HCT116 (cell line): ENCODE data around the gene THRA. TPM values are rescaled to one million over a fixed set of nuclear protein-coding genes. Genes with fewer than 3 reads are reported as not detected.

ENCODE experiments used
- ATAC-seq: fragments of 200-7000 bp; cut with Tn5 transposase; 2 replicates; pipeline ENCODE4 v1.9.1; 2020; ENCODE audit warnings: mild to moderate bottlenecking, moderate library complexity
- BruUV-seq: library from RNA; stranded (reverse); fragments of 400-500 nt; replicated peaks from 2 replicates; lab custom pipeline; 2021; lab: Mats Ljungman, UMichigan
- CTCF ChIA-PET: fragments of 300-600 bp; sonication (Branson Sonifier 250); formaldehyde crosslinking; loops from one replicate; lab custom pipeline; 2021; ENCODE audit warnings: antibody characterized with exemption; lab: Charles Lee
- POLR2A ChIA-PET: fragments of 300-600, 350-600 bp; sonication (Branson Sonifier 250); formaldehyde crosslinking; loops from one replicate; lab custom pipeline; 2021; ENCODE audit warnings: antibody characterized with exemption; lab: Charles Lee
- RAD21 ChIA-PET, 2 experiments: fragments of 300-600 bp; sonication (Branson Sonifier 250); formaldehyde crosslinking; loops; one replicate each; lab custom pipeline; 2023; ENCODE audit warnings: low total read pairs in 2 of 2; ENCODE audit not compliant: uncharacterized antibody in 2 of 2, unreplicated experiment in 2 of 2, low non-redundant PET in 1 of 2; lab: Charles Lee
- DNase-seq: peaks from one replicate; pipeline ENCODE4 v3.0.0-alpha.2; 2010; ENCODE audit warnings: low read depth, low spot score
- H2AFZ ChIP-seq: fragments of 200-600 bp; shearing (Covaris generic), sonication (generic); 2 replicates; pipeline ENCODE4 v1.6.1; 2017; ENCODE audit warnings: low read depth, mixed run types, mixed read lengths, antibody characterized with exemption, low read length; ENCODE audit not compliant: poor library complexity, severe bottlenecking
- H3K27ac ChIP-seq: 2 replicates; pipeline ENCODE4 v1.5.1; 2012; ENCODE audit warnings: low read depth, low read length
- H3K27me3 ChIP-seq: fragments of 200-600 bp; sonication (generic); 2 replicates; pipeline ENCODE4 v1.6.1; 2016; ENCODE audit warnings: mixed run types, low read length, mixed read lengths; ENCODE audit not compliant: insufficient read depth
- H3K36me3 ChIP-seq, 2 experiments: fragments of 200-500 bp in 1 of 2; fragments of 200-600 bp in 1 of 2; sonication (Bioruptor generic) in 1 of 2; sonication (generic) in 1 of 2; 2 replicates each; pipeline versions ENCODE4 v1.5.1 to v1.6.1; 2014 to 2016; ENCODE audit warnings: low read length in 2 of 2, inconsistent platforms in 1 of 2, mixed read lengths in 1 of 2, mixed run types in 1 of 2; ENCODE audit not compliant: insufficient read depth in 2 of 2, control insufficient read depth in 1 of 2
- H3K4me1 ChIP-seq, 2 experiments: fragments of 200-600 bp in 1 of 2; sonication (generic) in 1 of 2; 2 replicates each; pipeline versions ENCODE4 v1.5.1 to v1.6.1; 2012 to 2017; ENCODE audit warnings: low read length in 2 of 2, inconsistent platforms in 1 of 2, mild to moderate bottlenecking in 1 of 2, mixed read lengths in 1 of 2, mixed run types in 1 of 2, moderate library complexity in 1 of 2; ENCODE audit not compliant: insufficient read depth in 2 of 2, control insufficient read depth in 1 of 2
- H3K4me2 ChIP-seq: fragments of 200-600 bp; sonication (generic); 2 replicates; pipeline ENCODE4 v1.6.1; 2017; ENCODE audit warnings: mixed run types, low read length, mixed read lengths
- H3K4me3 ChIP-seq, 2 experiments: fragments of 200-600 bp in 1 of 2; sonication (generic) in 1 of 2; replicated peaks in 1 of 2; 2 replicates each; pipeline ENCODE4 v1.5.1; 2011 to 2016; ENCODE audit warnings: low read length in 2 of 2, control low read depth in 1 of 2, low read depth in 1 of 2, mild to moderate bottlenecking in 1 of 2, mixed read lengths in 1 of 2, mixed run types in 1 of 2
- H3K79me2 ChIP-seq: fragments of 200-600 bp; sonication (generic); 2 replicates; pipeline ENCODE4 v1.6.1; 2017; ENCODE audit warnings: mild to moderate bottlenecking, mixed run types, low read length, moderate library complexity, mixed read lengths; ENCODE audit not compliant: insufficient read depth
- H3K9ac ChIP-seq: fragments of 200-600 bp; sonication (generic); 2 replicates; pipeline ENCODE4 v1.6.1; 2016; ENCODE audit warnings: low read length, mixed read lengths
- H3K9me2 ChIP-seq: fragments of 200-600 bp; sonication (generic), shearing (Covaris generic); 2 replicates; pipeline ENCODE4 v1.6.1; 2017; ENCODE audit warnings: mixed run types, mild to moderate bottlenecking, moderate library complexity; ENCODE audit not compliant: insufficient read depth
- H3K9me3 ChIP-seq, 2 experiments: fragments of 200-500 bp in 1 of 2; fragments of 200-600 bp in 1 of 2; sonication (Bioruptor generic) in 1 of 2; sonication (generic) in 1 of 2; 2 replicates each; pipeline ENCODE4 v1.6.1; 2014 to 2017; ENCODE audit warnings: low read length in 2 of 2, mixed read lengths in 2 of 2, inconsistent platforms in 1 of 2, low read depth in 1 of 2, mild to moderate bottlenecking in 1 of 2, mixed run types in 1 of 2, moderate library complexity in 1 of 2; ENCODE audit not compliant: control insufficient read depth in 1 of 2, insufficient read depth in 1 of 2
- H4K20me1 ChIP-seq: fragments of 200-600 bp; sonication (generic), shearing (Covaris generic); 2 replicates; pipeline ENCODE4 v1.6.1; 2017; ENCODE audit warnings: mixed run types, mild to moderate bottlenecking, moderate library complexity; ENCODE audit not compliant: insufficient read depth
- CBX3 ChIP-seq: IDR thresholded peaks from 2 replicates; pipeline ENCODE4 v1.6.1; 2012; ENCODE audit warnings: low read depth
- CEBPB ChIP-seq: IDR thresholded peaks from 2 replicates; pipeline ENCODE4 v1.6.1; 2012; ENCODE audit warnings: low read depth
- EGR1 ChIP-seq: IDR thresholded peaks from 2 replicates; pipeline ENCODE4 v1.6.1; 2012; ENCODE audit warnings: low read depth
- EZH2 ChIP-seq: fragments of 200-600 bp; sonication (generic); IDR thresholded peaks from 2 replicates; pipeline ENCODE4 v1.6.1; 2017; ENCODE audit warnings: antibody characterized with exemption, mixed run types
- EZH2phosphoT487 ChIP-seq: fragments of 200-600 bp; IDR thresholded peaks from 2 replicates; pipeline ENCODE4 v1.6.1; 2018; ENCODE audit warnings: antibody characterized with exemption, borderline replicate concordance
- JUND ChIP-seq: IDR thresholded peaks from 2 replicates; pipeline ENCODE4 v1.6.1; 2012
- POLR2AphosphoS5 ChIP-seq: IDR thresholded peaks from 2 replicates; pipeline ENCODE4 v1.6.1; 2011; ENCODE audit warnings: mild to moderate bottlenecking, low read depth, low read length, moderate library complexity
- SIN3A ChIP-seq: IDR thresholded peaks from 2 replicates; pipeline ENCODE4 v1.6.1; 2012; ENCODE audit warnings: low read depth
- SP1 ChIP-seq: IDR thresholded peaks from 2 replicates; pipeline ENCODE4 v1.6.1; 2012; ENCODE audit warnings: low read depth
- SRF ChIP-seq: IDR thresholded peaks from 2 replicates; pipeline ENCODE4 v1.6.1; 2012; ENCODE audit warnings: low read depth
- ZBTB33 ChIP-seq: IDR thresholded peaks from 2 replicates; pipeline ENCODE4 v1.6.1; 2011; ENCODE audit warnings: mild to moderate bottlenecking, low read length, moderate library complexity; ENCODE audit not compliant: insufficient replicate concordance; ENCODE audit errors: extremely low read depth
- ZNF274 ChIP-seq: fragments of 200-500 bp; sonication (Bioruptor generic); IDR thresholded peaks from 2 replicates; pipeline ENCODE4 v1.6.1; 2014; ENCODE audit warnings: mild to moderate bottlenecking, low read depth, low read length, inconsistent platforms
- intact Hi-C: fragments of 100-400 bp; cut with micrococcal nuclease; formaldehyde crosslinking; loops from 2 replicates; pipeline ENCODE4 v1.10.0; 2022
- total RNA-seq: library from RNA; stranded (reverse); gene quantifications from one replicate; pipeline ENCODE4 v1.2.1, GENCODE V29; 2021; ENCODE audit not compliant: unreplicated experiment
- TF ChIP-seq, protein P1 (sequence below): IDR thresholded peaks from 2 replicates; pipeline ENCODE4 v1.6.1; 2012; ENCODE audit warnings: low read depth

Gene THRA
- total RNA-seq, 1 experiment from 2014 or later: 23.3 TPM

DNA sequence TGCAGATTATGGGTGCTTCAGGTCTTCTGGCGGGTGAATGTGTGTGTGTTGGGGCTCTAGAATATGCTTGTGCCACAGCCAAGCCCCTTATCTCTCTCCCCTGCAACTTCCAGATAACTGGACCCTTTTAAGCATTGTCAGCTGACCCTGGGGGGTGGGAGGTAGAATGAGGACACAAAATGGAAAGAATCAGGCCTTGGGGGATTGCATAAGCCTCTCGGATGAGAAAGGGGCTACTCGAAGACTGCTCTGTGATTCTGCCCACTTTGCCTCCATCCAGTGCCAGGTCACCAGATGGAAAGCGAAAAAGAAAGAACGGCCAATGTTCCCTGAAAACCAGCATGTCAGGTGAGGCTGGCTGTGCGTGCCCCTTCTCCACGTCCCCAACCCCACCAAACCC is 13.8 kb downstream of the THRA start:
- RAD21 ChIA-PET: no interaction called here
- H3K27me3 ChIP-seq: no peaks in the 10 kb centered on the region
- no peak for DNase-seq
- no peaks in the 10 kb centered on the region for H3K9me2 ChIP-seq
- POLR2A ChIA-PET: no interaction called here
- CTCF ChIA-PET: interaction anchor here (1.8 to 2.7 kb wide), 5 partner anchors 8 to 22 kb away, joined by 7 to 36 read pairs (median 9); no protein-coding TSS in a partner anchor
- H3K4me2 ChIP-seq: no peak overlapping the region
- H3K9me3 ChIP-seq: no peaks in the 10 kb centered on the region
- no peak overlapping the region for H2AFZ ChIP-seq
- no peaks in the 10 kb centered on the region for H3K79me2 ChIP-seq
- H3K27ac ChIP-seq: no peak overlapping the region
- H3K9ac ChIP-seq: no peak overlapping the region
- H3K4me3 ChIP-seq: no peak overlapping the region
- TF ChIP-seq SIN3A (no peak), ZNF274 (no peak), CBX3 (no peak), EGR1 (no peak), ZBTB33 (no peak), JUND (no peak), SP1 (no peak), POLR2AphosphoS5 (no peak), EZH2phosphoT487 (no peak), EZH2 (no peak), CEBPB (no peak), SRF (no peak)
- TF ChIP-seq, protein P1, sequence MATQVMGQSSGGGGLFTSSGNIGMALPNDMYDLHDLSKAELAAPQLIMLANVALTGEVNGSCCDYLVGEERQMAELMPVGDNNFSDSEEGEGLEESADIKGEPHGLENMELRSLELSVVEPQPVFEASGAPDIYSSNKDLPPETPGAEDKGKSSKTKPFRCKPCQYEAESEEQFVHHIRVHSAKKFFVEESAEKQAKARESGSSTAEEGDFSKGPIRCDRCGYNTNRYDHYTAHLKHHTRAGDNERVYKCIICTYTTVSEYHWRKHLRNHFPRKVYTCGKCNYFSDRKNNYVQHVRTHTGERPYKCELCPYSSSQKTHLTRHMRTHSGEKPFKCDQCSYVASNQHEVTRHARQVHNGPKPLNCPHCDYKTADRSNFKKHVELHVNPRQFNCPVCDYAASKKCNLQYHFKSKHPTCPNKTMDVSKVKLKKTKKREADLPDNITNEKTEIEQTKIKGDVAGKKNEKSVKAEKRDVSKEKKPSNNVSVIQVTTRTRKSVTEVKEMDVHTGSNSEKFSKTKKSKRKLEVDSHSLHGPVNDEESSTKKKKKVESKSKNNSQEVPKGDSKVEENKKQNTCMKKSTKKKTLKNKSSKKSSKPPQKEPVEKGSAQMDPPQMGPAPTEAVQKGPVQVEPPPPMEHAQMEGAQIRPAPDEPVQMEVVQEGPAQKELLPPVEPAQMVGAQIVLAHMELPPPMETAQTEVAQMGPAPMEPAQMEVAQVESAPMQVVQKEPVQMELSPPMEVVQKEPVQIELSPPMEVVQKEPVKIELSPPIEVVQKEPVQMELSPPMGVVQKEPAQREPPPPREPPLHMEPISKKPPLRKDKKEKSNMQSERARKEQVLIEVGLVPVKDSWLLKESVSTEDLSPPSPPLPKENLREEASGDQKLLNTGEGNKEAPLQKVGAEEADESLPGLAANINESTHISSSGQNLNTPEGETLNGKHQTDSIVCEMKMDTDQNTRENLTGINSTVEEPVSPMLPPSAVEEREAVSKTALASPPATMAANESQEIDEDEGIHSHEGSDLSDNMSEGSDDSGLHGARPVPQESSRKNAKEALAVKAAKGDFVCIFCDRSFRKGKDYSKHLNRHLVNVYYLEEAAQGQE: no peak
- peaks cover 41 to 48% of the 10 kb centered on the region in 2 experiments for H3K4me1 ChIP-seq
- no peak for ATAC-seq
- H4K20me1 ChIP-seq: no peaks in the 10 kb centered on the region
- intact Hi-C loops: no loop called here
- H3K36me3 ChIP-seq: no peaks in the 10 kb centered on the region
- no TSS peak for BruUV-seq
